Measurements from ENCODE around the gene USP49. TPM values are rescaled to one million over a fixed set of nuclear protein-coding genes. Genes with fewer than 3 reads are reported as not detected.

USP49 gene
- total and polyA plus RNA-seq, 2 donors (not counting 1 experiment from before 2014, with no cell fraction given) = 1.5 to 2.3 TPM

DNA sequence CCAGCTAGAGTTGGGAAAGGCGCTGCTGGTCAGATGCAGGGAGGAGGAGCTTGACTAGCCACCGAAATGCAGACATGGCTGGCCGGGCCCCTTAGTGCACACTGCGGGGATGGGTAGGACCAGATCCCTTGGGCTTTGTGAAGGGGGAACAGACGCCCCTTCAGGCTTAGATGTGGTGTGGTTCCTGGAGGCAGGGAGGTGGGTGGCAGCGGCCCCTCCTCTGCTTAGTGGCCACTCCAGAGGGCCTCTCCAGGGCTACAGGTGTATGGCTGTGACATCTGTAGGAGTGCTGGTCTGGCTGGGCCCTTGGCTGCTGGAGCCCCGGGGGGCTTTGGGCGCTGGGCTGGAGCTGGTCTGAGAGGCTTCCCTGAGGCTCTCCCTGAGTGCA lies 40.5 kb upstream of the USP49 start:
- Histone ChIP-seq H3K9ac (ENCODE audit: insufficient read depth, low read length) (no peak overlapping the region), H3K4me1 (ENCODE audit: control insufficient read depth, extremely low read depth, insufficient read depth, low read length) (peaks cover 12% of the 10 kb centered on the region), H3K4me3 (replicated peaks in 1 of 4; ENCODE audit: control extremely low read depth in 1 of 4, insufficient read depth in 1 of 4, low read depth in 3 of 4, low read length in 4 of 4) (no peak overlapping the region), H3K9me3 (ENCODE audit: control insufficient read depth, insufficient read depth, low read depth, low read length) (no peaks in the 10 kb centered on the region), H3K79me2 (ENCODE audit: control insufficient read depth, insufficient read depth, low read length) (peaks cover 34% of the 10 kb centered on the region), H3K36me3 (ENCODE audit: control insufficient read depth, insufficient read depth, low read length) (peaks cover 35% of the 10 kb centered on the region), H3K4me2 (ENCODE audit: extremely low read depth, insufficient read depth, low read length) (no peak overlapping the region), H4K20me1 (ENCODE audit: control insufficient read depth, extremely low read depth, insufficient read depth, low read length) (no peaks in the 10 kb centered on the region), H3K27me3 (ENCODE audit: control insufficient read depth, insufficient read depth, low read length) (no peaks in the 10 kb centered on the region), H3K27ac (ENCODE audit: insufficient read depth, low read length) (peak overlapping the region; percentile 45), H2AFZ (ENCODE audit: low read length) (no peak overlapping the region)
- DNase-seq (ENCODE audit: low read depth in 2 of 2) = no peak
- TF ChIP-seq, protein P1, sequence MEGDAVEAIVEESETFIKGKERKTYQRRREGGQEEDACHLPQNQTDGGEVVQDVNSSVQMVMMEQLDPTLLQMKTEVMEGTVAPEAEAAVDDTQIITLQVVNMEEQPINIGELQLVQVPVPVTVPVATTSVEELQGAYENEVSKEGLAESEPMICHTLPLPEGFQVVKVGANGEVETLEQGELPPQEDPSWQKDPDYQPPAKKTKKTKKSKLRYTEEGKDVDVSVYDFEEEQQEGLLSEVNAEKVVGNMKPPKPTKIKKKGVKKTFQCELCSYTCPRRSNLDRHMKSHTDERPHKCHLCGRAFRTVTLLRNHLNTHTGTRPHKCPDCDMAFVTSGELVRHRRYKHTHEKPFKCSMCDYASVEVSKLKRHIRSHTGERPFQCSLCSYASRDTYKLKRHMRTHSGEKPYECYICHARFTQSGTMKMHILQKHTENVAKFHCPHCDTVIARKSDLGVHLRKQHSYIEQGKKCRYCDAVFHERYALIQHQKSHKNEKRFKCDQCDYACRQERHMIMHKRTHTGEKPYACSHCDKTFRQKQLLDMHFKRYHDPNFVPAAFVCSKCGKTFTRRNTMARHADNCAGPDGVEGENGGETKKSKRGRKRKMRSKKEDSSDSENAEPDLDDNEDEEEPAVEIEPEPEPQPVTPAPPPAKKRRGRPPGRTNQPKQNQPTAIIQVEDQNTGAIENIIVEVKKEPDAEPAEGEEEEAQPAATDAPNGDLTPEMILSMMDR (conservative IDR thresholded peaks at IDR 0.05 in 1 of 2, IDR thresholded peaks at IDR 0.05 in 1 of 2; ENCODE audit: low read depth in 1 of 2, low read length in 2 of 2) = no peak
- TF ChIP-seq EZH2 (IDR thresholded peaks at IDR 0.05; ENCODE audit: low read length, missing control alignments) = no peak

DNA sequence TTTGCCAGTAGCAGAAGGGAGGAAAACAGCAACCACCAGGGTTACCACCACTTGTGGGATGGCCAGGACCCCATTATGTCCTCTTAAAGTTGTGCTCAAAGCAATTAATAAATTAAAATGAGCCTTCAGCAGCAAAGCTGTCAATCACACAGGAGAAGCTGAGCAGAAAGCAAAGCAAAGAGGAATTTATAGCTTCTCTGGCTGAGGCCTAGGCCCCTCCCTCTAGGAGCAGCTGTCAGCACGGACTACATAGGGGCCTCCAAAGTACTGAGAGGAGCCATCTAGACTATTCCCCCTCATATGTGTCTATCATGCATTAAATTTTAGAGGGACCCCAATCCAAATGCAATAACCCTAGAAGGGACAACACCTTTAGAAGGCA lies 40.0 kb upstream of the USP49 start:
- H3K4me2 ChIP-seq (ENCODE audit: extremely low read depth, insufficient read depth, low read length) = no peak overlapping the region
- no peak overlapping the region for H3K4me3 ChIP-seq (replicated peaks in 1 of 4; ENCODE audit: control extremely low read depth in 1 of 4, insufficient read depth in 1 of 4, low read depth in 3 of 4, low read length in 4 of 4)
- H3K27me3 ChIP-seq (ENCODE audit: control insufficient read depth, insufficient read depth, low read length) = no peaks in the 10 kb centered on the region
- peaks cover 35% of the 10 kb centered on the region for H3K36me3 ChIP-seq (ENCODE audit: control insufficient read depth, insufficient read depth, low read length)
- H3K9me3 ChIP-seq (ENCODE audit: control insufficient read depth, insufficient read depth, low read depth, low read length) = no peaks in the 10 kb centered on the region
- H3K4me1 ChIP-seq (ENCODE audit: control insufficient read depth, extremely low read depth, insufficient read depth, low read length) = peaks cover 11% of the 10 kb centered on the region
- no peak for DNase-seq (ENCODE audit: low read depth in 2 of 2)
- no peak for TF ChIP-seq EZH2 (IDR thresholded peaks at IDR 0.05; ENCODE audit: low read length, missing control alignments)
- TF ChIP-seq, protein P1 (conservative IDR thresholded peaks at IDR 0.05 in 1 of 2, IDR thresholded peaks at IDR 0.05 in 1 of 2; ENCODE audit: low read depth in 1 of 2, low read length in 2 of 2) = no peak
- H2AFZ ChIP-seq (ENCODE audit: low read length) = no peak overlapping the region
- H3K27ac ChIP-seq (ENCODE audit: insufficient read depth, low read length) = no peak overlapping the region
- no peaks in the 10 kb centered on the region for H4K20me1 ChIP-seq (ENCODE audit: control insufficient read depth, extremely low read depth, insufficient read depth, low read length)
- H3K9ac ChIP-seq (ENCODE audit: insufficient read depth, low read length) = no peak overlapping the region
- H3K79me2 ChIP-seq (ENCODE audit: control insufficient read depth, insufficient read depth, low read length) = peaks cover 29% of the 10 kb centered on the region

GRCh38 chr6:41934278-41935192 lies 39.4 kb upstream of the USP49 start:
- Histone ChIP-seq H3K79me2 (ENCODE audit: control insufficient read depth, insufficient read depth, low read length) (peaks cover 23% of the 10 kb centered on the region), H3K9me3 (ENCODE audit: control insufficient read depth, insufficient read depth, low read depth, low read length) (no peaks in the 10 kb centered on the region), H3K36me3 (ENCODE audit: control insufficient read depth, insufficient read depth, low read length) (peaks cover 35% of the 10 kb centered on the region), H3K4me3 (replicated peaks in 1 of 4; ENCODE audit: control extremely low read depth in 1 of 4, insufficient read depth in 1 of 4, low read depth in 3 of 4, low read length in 4 of 4) (no peak overlapping the region), H3K9ac (ENCODE audit: insufficient read depth, low read length) (no peak overlapping the region), H3K27ac (ENCODE audit: insufficient read depth, low read length) (no peak overlapping the region), H2AFZ (ENCODE audit: low read length) (no peak overlapping the region), H3K4me2 (ENCODE audit: extremely low read depth, insufficient read depth, low read length) (no peak overlapping the region), H3K4me1 (ENCODE audit: control insufficient read depth, extremely low read depth, insufficient read depth, low read length) (peaks cover 4% of the 10 kb centered on the region), H4K20me1 (ENCODE audit: control insufficient read depth, extremely low read depth, insufficient read depth, low read length) (no peaks in the 10 kb centered on the region), H3K27me3 (ENCODE audit: control insufficient read depth, insufficient read depth, low read length) (no peaks in the 10 kb centered on the region)
- no peak for DNase-seq (ENCODE audit: low read depth in 2 of 2)
- TF ChIP-seq, protein P1 (conservative IDR thresholded peaks at IDR 0.05 in 1 of 2, IDR thresholded peaks at IDR 0.05 in 1 of 2; ENCODE audit: low read depth in 1 of 2, low read length in 2 of 2) = no peak
- TF ChIP-seq EZH2 (IDR thresholded peaks at IDR 0.05; ENCODE audit: low read length, missing control alignments) = no peak

Measured in fibroblast of lung (primary cell).